ENCODE measurements around the gene PABPC5.

Gene PABPC5

DNA sequence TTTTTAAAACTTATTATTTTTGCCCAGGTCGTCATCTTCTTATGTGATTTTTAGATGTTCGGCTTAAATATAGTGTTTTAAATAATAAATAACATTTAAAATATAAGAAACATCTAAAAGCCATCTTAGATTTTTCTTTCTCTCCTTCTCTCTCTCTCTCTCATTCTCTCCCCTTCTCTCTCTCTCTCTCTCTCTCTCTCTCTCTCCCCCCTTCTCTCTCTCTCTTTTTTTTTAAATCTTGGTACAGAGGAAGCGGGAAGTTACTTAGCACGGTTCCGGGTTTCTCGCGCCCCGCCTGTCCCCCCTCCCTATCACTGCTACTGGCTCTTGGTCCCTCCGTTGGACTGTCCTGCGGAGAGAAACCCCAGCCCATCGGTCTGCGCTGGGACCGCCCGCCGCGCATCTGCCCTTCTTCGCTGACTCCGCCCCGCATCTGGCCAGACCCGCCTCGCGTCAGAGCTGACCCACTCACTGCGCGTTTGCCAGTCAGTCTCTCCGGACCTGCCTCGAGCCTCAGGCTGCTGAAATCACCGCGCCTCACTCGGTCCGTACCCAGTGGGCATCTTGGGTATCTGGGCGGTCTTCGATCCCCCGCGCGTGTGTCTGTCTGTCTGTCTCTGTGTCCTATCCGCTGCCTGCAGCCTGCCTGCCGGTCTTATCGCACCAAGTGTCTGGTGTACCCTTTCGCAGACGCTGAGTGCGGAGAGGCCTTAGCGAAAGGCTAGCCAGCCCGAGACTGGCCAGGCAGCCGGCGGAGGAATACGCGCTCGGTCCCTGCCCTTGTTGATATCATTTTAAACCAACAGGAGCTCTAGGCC, at the start of gene PABPC5:
Gene PABPC5 (plus strand): TSS at position 489 of the 818 bp plus-strand sequence. CDS start 739 bp downstream, outside the sequence.
- no peak for DNase-seq (ENCODE audit: low read depth)

DNA sequence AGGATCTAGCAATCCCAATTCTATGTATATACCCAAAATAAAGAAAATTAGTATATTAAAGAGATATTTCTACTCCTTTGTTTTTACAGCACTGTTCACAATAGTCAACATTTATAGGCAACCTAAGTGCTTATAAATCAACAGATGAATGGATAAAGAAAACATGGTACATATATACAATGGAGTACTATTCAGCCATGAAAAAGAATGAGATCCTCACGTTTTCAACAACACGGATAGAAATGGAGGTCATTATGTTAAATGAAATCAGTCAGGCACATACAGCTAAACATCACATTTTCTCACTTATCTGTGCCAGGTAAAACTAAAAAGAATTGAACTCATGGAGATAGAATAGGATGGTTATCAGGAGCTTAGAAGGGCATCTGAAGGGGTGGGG, 45.6 kb upstream of the PABPC5 start:
- DNase-seq (ENCODE audit: low read depth): no peak

- DNase-seq (ENCODE audit: low read depth): no peak
Measured at GRCh38 chrX:91414713-91415112, 19.9 kb upstream of the PABPC5 start.

DNA sequence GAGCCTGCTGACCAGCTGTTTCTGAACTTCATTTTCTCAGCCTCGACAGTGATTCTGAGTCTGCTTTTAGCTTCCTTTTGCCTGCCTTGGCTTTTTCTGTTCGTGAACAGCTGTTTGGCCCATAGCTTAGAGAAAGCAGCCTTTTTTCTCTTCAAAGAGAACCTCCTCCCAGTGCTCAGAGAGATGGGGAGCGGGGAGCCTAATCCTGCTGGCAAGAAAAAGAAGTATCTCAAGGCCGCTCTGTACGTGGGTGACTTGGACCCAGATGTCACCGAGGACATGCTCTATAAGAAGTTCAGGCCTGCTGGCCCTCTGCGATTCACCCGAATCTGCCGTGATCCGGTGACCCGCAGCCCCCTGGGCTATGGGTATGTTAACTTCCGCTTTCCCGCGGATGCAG, 756 bp downstream of the PABPC5 start:
- no peak for DNase-seq (ENCODE audit: low read depth)
